GM20431 (cell line): ENCODE measurements around the gene ACOX1.

ENCODE experiments used
- in situ Hi-C: fragments of 300-500 bp; cut with MseI, MboI; formaldehyde crosslinking; loops from one replicate; pipeline ENCODE4 v1.15.0; 2020; ENCODE audit warnings: low sequenced_read_pairs; ENCODE audit not compliant: unreplicated experiment

ACOX1 gene

GRCh38 chr17:75896415-75897159 is 82.4 kb downstream of the ACOX1 start, which contains the start of gene TRIM65:
TSS of gene TRIM65 (minus strand) at chr17:75896951. CDS start at chr17:75896937, 14 bp downstream.
- in situ Hi-C loops: no loop called here

GRCh38 chr17:75895370-75896155 is 83.4 kb downstream of the ACOX1 start:
- in situ Hi-C loops: no loop called here

- in situ Hi-C loops: no loop called here
Measured at GRCh38 chr17:75894049-75894733, 84.8 kb downstream of the ACOX1 start.

- in situ Hi-C loops: no loop called here
Measured at GRCh38 chr17:75893305-75894048, 85.5 kb downstream of the ACOX1 start.

GRCh38 chr17:75892556-75893224 is 86.3 kb downstream of the ACOX1 start:
- in situ Hi-C loops: no loop called here

GRCh38 chr17:75891605-75892555 is 87.1 kb downstream of the ACOX1 start:
- in situ Hi-C loops: no loop called here
